BLaER1 treated with 17β-estradiol and CSF1 and Interleukin-3, amounts not matched to agents 10 nM and 100 nM (cell line): ENCODE measurements around the gene MS4A12.
"Not testable (repeated sequence)": the region's sequence is repeated elsewhere in the genome, so short reads cannot be mapped to it uniquely, and the experiment has no call there.

Experiments used
- H3K27ac ChIP-seq, 11 experiments: shearing (Covaris generic); formaldehyde crosslinking; 2 replicates each; pipeline ENCODE4 v1.8.1; 2022
- H3K27me3 ChIP-seq, 11 experiments: shearing (Covaris generic); formaldehyde crosslinking; 2 replicates each; pipeline ENCODE4 v1.8.1; 2022
- H3K36me3 ChIP-seq, 11 experiments: shearing (Covaris generic); formaldehyde crosslinking; 2 replicates each; pipeline ENCODE4 v1.8.1; 2022
- H3K4me1 ChIP-seq, 10 experiments: shearing (Covaris generic); formaldehyde crosslinking; 2 replicates each; pipeline ENCODE4 v1.8.1; 2022
- H3K4me2 ChIP-seq, 11 experiments: shearing (Covaris generic); formaldehyde crosslinking; 2 replicates each; pipeline ENCODE4 v1.8.1; 2022
- H3K4me3 ChIP-seq, 10 experiments: shearing (Covaris generic); formaldehyde crosslinking; 2 replicates each; pipeline ENCODE4 v1.8.1; 2022
- H3K9ac ChIP-seq, 11 experiments: shearing (Covaris generic); formaldehyde crosslinking; 2 replicates each; pipeline ENCODE4 v1.8.1; 2022
- H3K9me3 ChIP-seq, 11 experiments: shearing (Covaris generic); formaldehyde crosslinking; replicated peaks in 1 of 11; 2 replicates each; pipeline ENCODE4 v1.8.1; 2022
- H4K20me1 ChIP-seq, 11 experiments: shearing (Covaris generic); formaldehyde crosslinking; 2 replicates each; pipeline ENCODE4 v1.8.1; 2022
- Cebpa-rat ChIP-seq, 11 experiments: shearing (Covaris generic); IDR thresholded peaks; 2 replicates each; pipeline ENCODE4 v1.8.1; 2022

The MS4A12 gene

GRCh38 chr11:60502221-60502775 lies 9.7 kb downstream of the MS4A12 start:
- Histone ChIP-seq H3K9me3 (peaks cover 0 to 31% (median 14%) of the 10 kb centered on the region in 11 experiments; a peak in 7 of 22 replicates), H3K27ac (no peak overlapping the region), H3K27me3 (peaks cover 0 to 12% (median 0%) of the 10 kb centered on the region in 11 experiments; a peak in 2 of 22 replicates), H4K20me1 (no peaks in the 10 kb centered on the region), H3K4me3 (no peak overlapping the region), H3K9ac (no peak overlapping the region), H3K36me3 (no peaks in the 10 kb centered on the region), H3K4me1 (peaks cover 22 to 47% (median 37%) of the 10 kb centered on the region in 10 experiments), H3K4me2 (no peak overlapping the region)
- no peak for TF ChIP-seq Cebpa-rat (IDR thresholded peaks at IDR 0.05)

GRCh38 chr11:60504219-60504905 lies 11.8 kb downstream of the MS4A12 start:
- Histone ChIP-seq H3K27ac (no peak overlapping the region), H3K27me3 (peaks cover 0 to 14% (median 0%) of the 10 kb centered on the region in 11 experiments; a peak in 2 of 22 replicates), H4K20me1 (no peaks in the 10 kb centered on the region), H3K4me3 (no peak overlapping the region), H3K4me1 (peaks cover 2 to 26% (median 17%) of the 10 kb centered on the region in 10 experiments; a peak in 19 of 20 replicates), H3K36me3 (no peaks in the 10 kb centered on the region), H3K9ac (no peak overlapping the region), H3K4me2 (peak overlapping the region in 7 of 11 experiments; percentile 5 to 35 (median 17); a peak in 10 of 22 replicates), H3K9me3 (peaks cover 7 to 41% (median 24%) of the 10 kb centered on the region in 11 experiments)
- no peak for TF ChIP-seq Cebpa-rat (IDR thresholded peaks at IDR 0.05)

GRCh38 chr11:60509609-60510008 lies 17.0 kb downstream of the MS4A12 start:
- H3K9me3 ChIP-seq = peaks cover 17 to 36% (median 28%) of the 10 kb centered on the region in 11 experiments
- not testable (repeated sequence) for H3K4me3 ChIP-seq, H3K36me3 ChIP-seq, H4K20me1 ChIP-seq, H3K9ac ChIP-seq, H3K27ac ChIP-seq, H3K4me2 ChIP-seq
- peaks cover 0 to 18% (median 5%) of the 10 kb centered on the region in 10 experiments; a peak in 9 of 20 replicates for H3K4me1 ChIP-seq
- peaks cover 0 to 27% (median 0%) of the 10 kb centered on the region in 11 experiments; a peak in 3 of 22 replicates for H3K27me3 ChIP-seq

GRCh38 chr11:60510209-60510608 lies 17.6 kb downstream of the MS4A12 start:
- H3K9ac ChIP-seq, H4K20me1 ChIP-seq, H3K27ac ChIP-seq, H3K4me3 ChIP-seq, H3K36me3 ChIP-seq, H3K4me2 ChIP-seq: not testable (repeated sequence)
- Histone ChIP-seq H3K27me3 (peaks cover 0 to 30% (median 0%) of the 10 kb centered on the region in 11 experiments; a peak in 3 of 22 replicates), H3K4me1 (peaks cover 0 to 14% (median 4%) of the 10 kb centered on the region in 10 experiments; a peak in 9 of 20 replicates), H3K9me3 (peaks cover 17 to 33% (median 25%) of the 10 kb centered on the region in 11 experiments)

- Histone ChIP-seq H3K36me3 (no peaks in the 10 kb centered on the region), H3K27ac (no peak overlapping the region), H3K27me3 (peaks cover 0 to 40% (median 0%) of the 10 kb centered on the region in 11 experiments; a peak in 3 of 22 replicates), H3K4me1 (peaks cover 0 to 14% (median 4%) of the 10 kb centered on the region in 10 experiments; a peak in 9 of 20 replicates), H3K9me3 (peaks cover 17 to 25% (median 22%) of the 10 kb centered on the region in 11 experiments), H3K4me3 (no peak overlapping the region), H3K4me2 (peak overlapping the region in 5 of 11 experiments; percentile 13 to 45 (median 19); a peak in 7 of 22 replicates), H4K20me1 (no peaks in the 10 kb centered on the region), H3K9ac (no peak overlapping the region)
- TF ChIP-seq Cebpa-rat (IDR thresholded peaks at IDR 0.05) = no peak
Measured at GRCh38 chr11:60511393-60511792, 18.8 kb downstream of the MS4A12 start.

GRCh38 chr11:60512651-60513225 lies 20.2 kb downstream of the MS4A12 start:
- TF ChIP-seq Cebpa-rat (IDR thresholded peaks at IDR 0.05) = no peak
- peaks cover 0 to 14% (median 4%) of the 10 kb centered on the region in 10 experiments; a peak in 9 of 20 replicates for H3K4me1 ChIP-seq
- H3K4me2 ChIP-seq = no peak overlapping the region
- H3K9ac ChIP-seq = no peak overlapping the region
- H3K27me3 ChIP-seq = peaks cover 0 to 42% (median 0%) of the 10 kb centered on the region in 11 experiments; a peak in 4 of 22 replicates
- H4K20me1 ChIP-seq = no peaks in the 10 kb centered on the region
- H3K4me3 ChIP-seq = no peak overlapping the region
- peaks cover 17 to 25% (median 20%) of the 10 kb centered on the region in 11 experiments for H3K9me3 ChIP-seq
- no peaks in the 10 kb centered on the region for H3K36me3 ChIP-seq
- H3K27ac ChIP-seq = no peak overlapping the region

GRCh38 chr11:60513496-60514460 lies 21.2 kb downstream of the MS4A12 start:
- Histone ChIP-seq H4K20me1 (no peaks in the 10 kb centered on the region), H3K27me3 (peaks cover 0 to 52% (median 0%) of the 10 kb centered on the region in 11 experiments; a peak in 4 of 22 replicates), H3K4me1 (peaks cover 0 to 14% (median 4%) of the 10 kb centered on the region in 10 experiments; a peak in 9 of 20 replicates), H3K36me3 (no peaks in the 10 kb centered on the region), H3K9ac (no peak overlapping the region), H3K9me3 (peaks cover 14 to 21% (median 17%) of the 10 kb centered on the region in 11 experiments), H3K4me3 (no peak overlapping the region), H3K27ac (no peak overlapping the region), H3K4me2 (no peak overlapping the region)
- TF ChIP-seq Cebpa-rat (IDR thresholded peaks at IDR 0.05) = no peak

- H4K20me1 ChIP-seq = no peaks in the 10 kb centered on the region
- peaks cover 0 to 55% (median 0%) of the 10 kb centered on the region in 11 experiments; a peak in 4 of 22 replicates for H3K27me3 ChIP-seq
- no peak for TF ChIP-seq Cebpa-rat (IDR thresholded peaks at IDR 0.05)
Measured at GRCh38 chr11:60515144-60515855, 22.7 kb downstream of the MS4A12 start, which contains the start of gene MS4A13. Gene MS4A13 (plus strand): TSS chr11:60515392. CDS start chr11:60518084, 2,692 bp downstream.

More at GRCh38 chr11:60515144-60515855, 22.7 kb downstream of the MS4A12 start, which contains the start of gene MS4A13:
- Histone ChIP-seq H3K4me2 (no peak within 1 kb of the TSS), H3K27ac (no peak within 1 kb of the TSS), H3K9ac (no peak within 1 kb of the TSS), H3K4me1 (peaks cover 0 to 21% (median 11%) of the 10 kb centered on the region in 10 experiments; a peak in 13 of 20 replicates), H3K9me3 (peaks cover 3 to 13% (median 8%) of the 10 kb centered on the region in 11 experiments), H3K36me3 (no peaks in the 10 kb centered on the region), H3K4me3 (no peak within 1 kb of the TSS)
